HG03280 (cell line): ENCODE results near the gene SPPL3.

Experiments used
- ATAC-seq: cut with Tn5 transposase; IDR thresholded peaks from one replicate; pipeline ENCODE4 v1.9.1; 2021; ENCODE audit warnings: mild to moderate bottlenecking, moderate library complexity; ENCODE audit not compliant: unreplicated experiment

The SPPL3 gene

DNA sequence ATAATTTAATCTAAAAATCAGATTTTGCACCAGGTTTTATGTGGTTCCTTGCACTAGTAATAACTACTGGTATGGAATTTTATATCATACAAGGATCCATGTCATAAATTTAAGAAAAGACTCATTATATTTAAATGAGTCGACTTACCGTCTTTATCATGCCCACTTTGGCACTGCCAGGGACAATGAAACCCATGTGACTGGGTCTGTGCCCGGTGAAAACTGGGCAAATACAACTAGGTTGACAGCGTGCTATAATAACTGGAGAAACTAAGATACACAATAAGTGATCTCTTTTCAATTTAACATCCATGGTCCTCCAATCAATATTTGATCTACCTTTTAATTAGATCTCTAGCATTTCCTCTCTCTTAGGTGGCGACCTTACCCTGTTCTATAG, 114.0 kb downstream of the SPPL3 start:
- ATAC-seq, result no peak

DNA sequence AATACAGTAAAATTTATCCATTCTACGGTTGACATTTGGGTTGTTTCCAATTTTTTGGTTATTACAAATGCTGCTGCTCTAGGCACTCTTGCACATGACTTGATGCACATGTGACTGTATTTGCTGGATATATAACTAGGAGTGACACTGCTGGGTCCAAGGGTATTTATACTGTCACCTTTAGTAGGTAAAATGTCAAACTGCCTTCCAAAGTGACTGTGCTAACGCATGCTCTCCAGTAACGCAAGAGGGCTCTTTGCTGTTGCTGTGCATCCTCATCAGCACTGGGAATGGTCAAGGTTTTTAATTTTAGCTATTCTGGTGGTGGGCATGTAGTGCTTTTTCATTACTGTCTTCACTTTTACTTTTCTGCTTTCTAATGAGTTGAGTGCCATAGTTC, 116.3 kb downstream of the SPPL3 start:
- no peak for ATAC-seq

DNA sequence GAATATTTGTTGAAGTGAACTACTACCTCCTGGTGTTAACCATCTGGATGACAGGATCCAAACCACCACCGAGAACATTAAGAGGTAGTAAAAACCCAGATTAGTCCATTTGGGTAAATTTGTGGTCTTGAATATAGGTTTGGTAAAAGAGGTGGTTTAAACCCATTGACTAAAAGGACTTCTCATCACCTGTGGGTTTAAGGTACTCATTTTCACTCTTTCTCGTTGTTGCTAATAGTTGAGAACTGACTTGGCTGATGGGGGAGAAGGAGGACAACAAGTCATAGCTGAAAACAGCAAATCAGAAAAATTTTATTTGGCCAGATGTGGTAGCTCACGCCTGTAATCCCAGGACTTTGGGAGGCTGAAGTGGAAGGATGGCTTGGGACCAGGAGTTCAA, 119.4 kb downstream of the SPPL3 start:
- no peak for ATAC-seq

DNA sequence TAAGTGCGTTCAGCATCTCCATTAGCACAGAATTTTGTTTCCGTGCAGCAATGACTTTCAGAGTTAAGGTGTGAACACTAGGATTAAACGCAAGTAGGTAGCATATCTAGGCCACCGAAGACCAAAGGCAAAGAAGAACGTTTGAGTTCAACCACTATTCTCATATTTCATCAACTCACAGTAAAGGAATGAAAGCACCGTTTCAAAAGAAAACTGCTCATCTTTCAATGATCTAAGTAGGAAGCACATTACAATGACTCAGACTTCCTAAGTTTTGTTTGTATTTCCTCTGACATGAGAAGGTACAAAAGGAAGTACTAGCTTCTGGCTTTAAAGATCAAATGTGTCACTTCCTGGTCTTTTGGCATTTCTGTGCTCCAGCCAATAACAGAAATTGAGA, 121.0 kb downstream of the SPPL3 start:
- ATAC-seq, result no peak

DNA sequence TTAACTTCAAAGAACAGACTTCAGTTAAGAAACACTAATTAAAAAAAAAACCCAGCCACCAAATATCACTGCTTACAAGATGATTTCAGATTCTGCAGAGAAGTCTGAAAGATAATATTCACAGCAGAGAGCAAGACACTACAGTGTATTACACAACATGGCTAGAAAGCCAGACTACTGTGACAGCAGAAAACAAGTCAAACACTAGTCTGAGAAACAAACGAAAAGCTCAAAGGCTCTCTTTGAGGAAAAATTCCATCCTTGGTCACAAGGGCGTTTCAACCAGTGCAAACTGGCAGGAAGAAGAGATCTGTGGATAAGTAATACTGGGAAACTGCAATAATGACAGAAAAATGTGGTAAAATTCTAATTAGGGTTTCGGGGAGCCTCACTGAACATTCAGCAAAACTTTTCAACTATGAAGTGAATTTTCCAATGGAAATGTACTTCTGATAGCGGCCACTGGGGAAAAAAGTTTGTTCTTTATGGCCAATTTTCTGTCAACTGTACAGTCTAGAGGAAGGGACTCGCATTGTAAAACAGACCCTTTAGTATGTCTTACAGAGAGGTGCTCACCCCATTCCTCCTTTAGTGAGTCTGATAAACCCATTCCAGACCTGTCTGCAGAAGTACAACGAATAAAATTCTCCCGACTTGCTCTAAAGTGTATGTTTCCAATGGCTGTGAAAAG, 128.2 kb downstream of the SPPL3 start:
- ATAC-seq, result no peak

DNA sequence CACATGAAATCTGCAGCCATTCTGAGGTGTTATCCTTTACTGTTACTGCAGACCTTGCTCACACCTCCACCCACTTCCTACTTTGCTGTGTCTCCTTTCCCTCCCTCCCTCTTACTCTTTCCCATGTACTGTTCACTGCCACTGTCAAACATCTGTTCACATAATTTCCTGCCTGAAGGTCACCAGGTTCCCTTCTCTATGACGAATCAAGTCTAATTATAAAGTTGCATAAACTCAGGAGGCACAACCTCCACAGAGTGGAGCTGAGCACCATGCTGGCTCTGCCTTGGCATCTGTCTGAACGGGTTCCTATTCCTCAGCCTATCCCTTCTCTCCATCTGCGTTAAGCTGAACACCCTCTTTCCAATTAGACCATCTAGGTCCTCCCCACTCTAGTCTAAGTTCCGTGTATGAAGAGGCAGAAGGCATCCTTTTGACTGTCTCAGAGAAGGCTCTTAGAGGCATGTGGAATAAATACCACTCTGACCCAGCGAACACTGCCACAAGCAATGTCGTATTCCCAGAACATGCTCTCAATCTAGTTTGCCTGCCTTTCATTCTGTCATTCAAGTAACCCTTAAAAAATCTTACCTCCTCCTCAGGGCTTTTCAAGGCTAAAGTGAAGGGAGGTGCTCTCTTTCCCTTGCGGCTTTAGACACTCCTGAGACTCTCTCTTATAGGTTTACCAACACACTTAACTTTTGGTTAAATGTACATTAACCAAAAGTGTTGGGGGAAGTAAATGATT, 129.8 kb downstream of the SPPL3 start:
- ATAC-seq, result no peak

DNA sequence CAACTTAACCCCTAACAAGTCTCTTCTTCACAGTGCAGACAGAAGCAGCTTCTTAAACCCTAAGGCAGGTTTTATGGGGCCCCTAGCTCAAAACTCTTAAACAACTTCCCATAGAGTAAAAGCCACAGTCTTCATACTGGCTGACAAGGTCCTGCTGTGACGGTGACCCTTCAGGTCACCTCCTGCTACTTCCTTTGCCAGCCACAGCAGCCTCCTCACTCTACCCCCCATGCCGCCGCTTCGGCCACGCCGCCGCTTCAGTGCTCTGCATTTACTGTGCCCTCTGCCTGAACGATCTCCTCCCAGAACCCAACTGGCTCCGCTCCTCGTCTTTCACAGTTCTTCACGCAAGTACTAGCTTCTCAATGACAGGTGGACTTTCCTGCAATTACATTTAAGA, 133.1 kb downstream of the SPPL3 start:
- no peak for ATAC-seq

DNA sequence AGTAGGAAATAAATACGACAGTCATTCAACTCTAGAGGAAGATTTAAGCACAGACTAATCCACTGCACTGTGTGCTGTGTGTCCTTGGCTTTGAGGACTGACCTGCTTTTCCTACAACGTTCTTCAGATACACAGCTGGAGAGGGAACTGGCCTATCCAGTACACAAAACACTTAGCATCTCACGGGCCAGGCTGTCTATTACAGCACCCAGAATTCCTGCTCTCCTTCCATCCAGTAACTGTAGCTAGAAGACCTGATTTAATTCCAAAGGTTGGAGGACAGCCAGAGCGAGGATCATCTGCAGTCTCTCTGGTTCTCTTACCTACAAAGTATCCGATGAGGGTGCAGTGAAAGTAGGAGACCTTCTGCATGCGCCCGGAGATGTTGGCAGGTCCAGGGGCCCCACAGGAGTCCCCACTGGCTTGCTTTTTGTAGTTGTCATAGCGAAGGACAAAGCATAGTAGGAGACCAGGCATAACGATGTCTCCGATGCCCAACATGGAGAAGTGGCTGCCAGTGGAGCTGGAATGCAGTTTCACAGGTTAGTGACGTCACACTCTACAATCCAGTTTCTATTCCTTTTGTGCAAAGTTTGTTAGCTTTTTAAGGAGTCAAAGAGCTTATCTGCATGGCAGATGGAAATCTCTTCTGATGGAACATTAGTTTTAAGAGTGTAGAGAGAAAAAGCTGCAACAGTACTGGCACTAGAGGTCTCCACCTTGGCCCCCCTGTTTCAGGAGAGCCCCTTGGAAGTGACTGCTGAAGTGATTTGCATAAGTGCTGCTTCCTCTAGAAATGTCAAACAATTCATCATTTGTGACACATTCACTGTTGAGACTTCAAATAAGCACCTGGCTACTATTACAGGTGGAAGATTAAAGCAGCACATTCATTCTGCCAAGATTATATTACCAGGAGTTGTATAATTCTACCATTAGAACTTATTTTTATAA, 136.8 kb downstream of the SPPL3 start:
- no peak for ATAC-seq

DNA sequence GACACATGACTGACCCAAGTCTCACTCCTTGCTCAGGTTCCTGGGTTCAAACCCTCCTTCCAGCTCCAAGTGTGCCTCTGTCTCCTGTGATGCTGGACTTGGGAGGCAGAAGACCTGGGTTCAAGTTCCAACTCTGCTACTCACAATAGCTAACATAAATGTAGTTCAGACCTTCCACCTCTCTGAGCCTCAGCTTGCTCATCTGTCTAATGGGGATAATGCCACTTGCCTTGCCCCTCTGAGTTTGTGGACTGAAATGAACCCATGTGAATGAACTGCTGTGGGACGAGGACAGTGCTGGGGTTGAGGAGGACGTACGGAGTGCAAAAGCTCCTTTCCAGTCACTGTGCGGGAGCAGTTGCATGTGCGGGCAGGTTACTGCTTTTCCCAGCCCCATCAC, 137.6 kb downstream of the SPPL3 start:
- ATAC-seq, result no peak

DNA sequence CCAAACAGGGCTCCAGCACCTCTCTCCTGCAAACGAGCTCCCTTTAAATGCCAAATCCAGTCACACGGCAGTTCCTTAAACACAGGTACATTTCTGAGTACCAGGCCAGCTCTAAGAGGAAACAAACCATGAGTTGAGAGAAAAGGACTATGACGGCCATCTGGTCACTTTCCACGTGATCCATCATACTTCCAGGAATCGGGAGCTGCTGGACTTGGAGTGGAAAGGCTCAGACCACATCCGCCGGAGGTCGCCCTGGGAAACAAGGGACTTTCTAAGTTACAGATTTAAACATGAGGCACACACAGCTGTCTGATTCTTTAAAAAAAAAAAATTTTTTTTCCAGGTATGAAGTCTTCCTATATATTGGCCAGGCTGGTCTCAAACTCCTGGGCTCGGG, 139.3 kb downstream of the SPPL3 start:
- no peak for ATAC-seq

DNA sequence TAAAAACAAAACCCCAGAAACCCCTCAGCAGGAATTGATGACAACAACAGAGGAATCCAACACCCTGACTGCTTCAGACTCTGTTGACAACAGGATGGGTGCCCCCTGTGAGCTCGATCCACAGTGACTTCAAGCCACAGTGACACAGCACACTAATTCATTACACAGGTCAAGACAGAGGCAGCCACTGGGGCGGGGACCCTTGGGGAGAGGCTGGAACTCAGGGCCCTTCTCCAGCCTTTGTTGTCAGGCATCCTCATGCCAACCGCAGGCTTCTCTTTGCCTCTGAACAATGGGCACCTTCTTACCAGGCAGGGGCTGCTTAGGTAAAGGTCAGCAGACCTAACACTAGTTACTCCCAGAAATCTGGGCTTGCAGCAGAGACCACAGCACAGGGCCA, 140.9 kb downstream of the SPPL3 start:
- ATAC-seq, result no peak

DNA sequence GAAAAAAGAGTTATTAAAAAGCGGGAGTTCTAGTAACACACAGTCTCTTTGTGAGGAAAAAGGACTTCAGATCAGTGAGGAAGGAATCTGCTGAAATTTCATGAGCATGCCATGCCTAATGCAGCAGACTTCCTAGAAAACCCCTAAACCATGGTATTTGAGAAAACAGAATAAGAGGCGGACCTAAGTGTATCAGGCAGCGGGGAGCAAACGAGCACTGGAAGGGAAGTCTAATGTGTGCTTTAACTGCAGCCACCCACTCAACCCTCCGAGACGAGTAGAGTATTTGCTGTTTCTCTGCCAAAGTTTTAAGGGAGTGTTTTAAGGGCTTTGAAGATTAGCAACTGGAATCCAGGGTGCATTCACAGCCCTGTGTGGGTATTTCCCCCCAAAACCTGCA, 142.1 kb downstream of the SPPL3 start:
- ATAC-seq, result no peak

DNA sequence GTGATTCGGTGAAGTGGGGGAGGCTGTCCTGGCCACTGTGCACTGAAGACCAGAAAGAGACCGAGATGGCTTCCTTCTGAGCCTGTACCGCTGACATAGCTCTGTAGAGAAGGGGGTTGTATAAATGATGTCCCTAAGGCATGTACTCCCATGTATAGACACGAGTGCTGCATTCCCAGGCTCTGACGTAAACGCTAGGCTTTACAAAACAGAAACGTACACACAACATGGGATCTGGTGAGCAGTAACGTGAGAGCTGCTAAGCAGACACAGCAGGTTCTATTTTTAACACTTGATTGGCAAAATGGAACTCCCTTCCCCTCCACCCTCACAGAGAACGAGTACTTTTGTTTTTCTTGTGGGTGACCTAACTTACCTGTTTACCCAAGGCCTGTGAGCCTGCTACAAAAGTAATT, 142.6 kb downstream of the SPPL3 start:
- no peak for ATAC-seq

DNA sequence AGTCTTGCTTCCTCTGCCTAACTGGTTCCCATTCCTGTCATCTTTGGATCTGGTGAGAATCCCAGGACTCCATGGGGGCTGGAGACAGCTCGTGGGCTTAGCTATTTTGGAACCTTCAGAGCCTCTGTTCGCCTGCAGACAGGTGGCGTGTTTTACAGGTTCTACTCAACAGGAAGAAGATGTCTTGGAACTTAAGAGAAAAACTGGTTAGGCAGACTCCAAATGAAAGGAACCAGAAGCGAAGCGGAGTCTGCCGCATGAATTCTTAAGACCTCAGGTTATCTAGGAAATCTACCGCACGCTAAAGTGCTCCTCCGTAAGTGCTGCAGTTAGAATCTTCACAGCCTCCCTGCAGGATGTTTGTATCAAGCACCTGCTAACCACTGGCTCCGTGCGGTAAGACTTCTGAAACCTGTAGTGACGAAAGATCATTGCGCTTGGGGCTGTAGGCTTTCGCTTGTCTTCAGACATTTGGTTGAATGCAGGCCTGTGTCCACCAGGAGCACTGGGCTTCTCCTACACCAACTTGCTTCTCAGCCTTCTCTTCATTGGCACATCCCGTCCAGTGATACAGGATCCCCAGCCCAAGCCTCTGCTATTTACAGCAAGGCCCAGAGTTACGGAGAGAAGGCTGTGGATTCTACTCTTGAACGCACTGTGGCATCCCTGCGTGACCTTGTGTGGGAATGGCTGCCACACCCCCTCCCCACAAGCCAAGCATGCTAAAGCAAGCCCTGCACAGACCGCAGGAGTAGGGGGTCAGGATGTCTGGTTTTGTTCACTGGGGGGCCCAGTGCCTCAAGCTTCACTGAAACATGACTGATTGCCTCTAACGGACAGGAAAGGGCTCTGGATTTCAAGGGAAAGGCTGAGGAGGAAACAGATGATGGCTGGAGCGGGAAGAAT, 143.6 kb downstream of the SPPL3 start:
- no peak for ATAC-seq

DNA sequence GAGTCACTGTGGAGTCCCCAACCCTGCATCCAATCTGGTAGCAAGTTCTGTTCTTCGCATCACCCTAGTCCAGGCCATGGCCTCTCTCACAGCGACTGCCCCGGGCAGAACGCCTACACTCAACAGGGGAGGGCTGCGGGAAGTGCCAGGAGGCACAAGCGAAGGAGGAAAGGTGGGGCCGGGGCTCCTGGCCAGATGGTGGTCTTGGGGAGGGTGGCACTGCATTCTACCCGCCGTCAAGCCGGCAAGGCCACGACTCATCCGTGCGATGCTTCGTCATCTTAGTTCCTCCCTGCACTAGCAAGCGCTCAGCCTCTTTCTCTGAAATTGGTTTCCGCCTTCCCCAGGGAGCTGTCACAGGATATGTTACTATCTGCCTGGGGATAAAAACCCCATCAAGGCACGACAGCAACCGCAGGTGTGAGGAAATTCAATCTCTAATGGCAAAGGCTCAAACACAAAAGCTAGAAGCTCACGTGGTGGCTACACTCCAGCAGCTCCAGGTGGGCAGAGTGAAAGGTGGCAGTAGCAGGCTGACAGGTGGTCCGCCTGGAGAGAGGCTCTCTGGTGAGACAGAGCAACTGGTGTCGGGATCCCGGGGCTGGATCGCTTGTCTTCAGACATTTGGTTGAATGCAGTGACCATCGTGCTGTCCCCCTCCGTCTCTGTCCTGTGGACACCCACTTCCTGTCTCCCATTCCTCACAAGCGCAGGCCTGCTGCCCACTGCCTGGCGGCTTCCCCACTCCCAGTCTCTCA, 144.4 kb downstream of the SPPL3 start:
- ATAC-seq, result no peak

DNA sequence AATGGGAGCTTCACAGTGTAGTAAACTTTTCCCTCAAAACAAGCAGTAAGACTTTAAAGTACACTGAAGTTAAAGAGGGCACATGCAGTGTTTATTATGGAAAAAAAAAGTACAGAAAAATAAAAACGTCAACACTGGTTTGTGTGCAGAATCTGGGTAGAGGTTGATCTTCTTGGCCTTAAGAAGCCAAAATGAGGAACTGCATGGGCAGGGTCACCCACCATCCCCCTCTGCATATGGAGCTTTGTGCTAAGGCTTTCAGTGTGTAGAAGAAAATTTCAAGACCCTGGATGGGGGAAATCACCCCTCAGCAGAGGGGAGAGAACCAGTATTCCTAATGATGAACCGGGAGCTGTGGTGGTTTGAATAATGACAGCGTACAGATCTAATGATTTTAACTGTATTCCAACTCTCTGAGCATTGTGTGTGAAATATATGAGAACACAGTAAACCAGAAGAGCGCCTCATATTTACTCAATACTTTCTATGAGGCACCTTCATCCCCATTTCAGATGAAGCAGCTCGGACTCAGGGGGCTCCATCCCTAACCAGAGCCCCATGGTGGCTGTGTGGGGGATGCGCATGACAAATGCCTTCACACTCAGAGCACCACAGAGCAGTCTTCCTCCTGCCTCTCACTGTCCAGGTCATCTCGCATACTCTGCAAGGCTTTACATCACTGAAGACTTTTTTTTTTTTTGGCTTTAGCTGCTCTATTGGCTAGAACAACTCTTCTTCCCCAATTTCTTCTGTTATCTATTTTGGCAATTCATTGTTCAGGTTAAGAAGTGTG, 145.2 kb downstream of the SPPL3 start:
- ATAC-seq, result no peak

DNA sequence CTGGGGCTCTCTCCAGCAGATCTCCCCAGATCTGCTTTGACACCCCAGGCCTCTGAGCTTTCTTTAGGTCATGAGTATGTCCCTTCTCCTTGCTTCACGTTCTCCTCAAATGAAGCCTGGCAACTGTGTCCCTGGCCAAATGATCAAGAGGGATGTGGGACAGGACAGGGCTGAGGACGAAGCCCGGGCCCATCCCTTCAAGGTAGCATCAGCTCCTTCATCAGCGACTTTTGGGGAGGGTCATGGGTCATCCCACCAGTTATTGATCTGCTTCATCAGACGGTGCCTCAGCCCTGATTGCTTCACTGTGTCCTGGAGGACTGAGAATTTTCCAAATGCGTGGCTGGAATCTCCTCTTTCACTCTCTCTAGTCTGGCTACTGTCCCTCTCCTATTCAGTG, 146.2 kb downstream of the SPPL3 start:
- no peak for ATAC-seq

DNA sequence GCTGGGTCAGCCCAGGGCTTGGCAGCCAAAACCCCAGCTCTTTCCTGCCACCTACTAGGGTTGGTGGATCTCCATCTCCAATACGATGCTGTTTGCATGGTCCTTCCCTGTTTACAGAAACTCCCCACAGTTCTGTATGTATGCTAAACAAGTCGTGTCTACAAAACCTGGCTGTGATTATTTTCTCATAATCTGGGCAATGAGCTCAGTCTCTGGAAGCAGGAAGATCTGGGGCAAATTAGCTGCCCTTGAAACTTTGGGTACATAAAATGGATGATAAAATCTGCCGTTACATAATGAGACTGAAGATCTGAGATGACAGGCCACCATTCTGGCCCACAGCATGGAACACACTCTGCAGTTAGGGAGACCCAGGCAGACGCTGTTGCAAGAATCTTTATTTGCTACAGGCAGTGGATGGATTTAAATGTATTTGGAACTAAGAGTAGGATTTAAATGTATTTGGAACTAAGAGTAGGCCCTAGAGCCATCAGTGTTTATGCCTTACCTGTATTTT, 146.9 kb downstream of the SPPL3 start:
- no peak for ATAC-seq

DNA sequence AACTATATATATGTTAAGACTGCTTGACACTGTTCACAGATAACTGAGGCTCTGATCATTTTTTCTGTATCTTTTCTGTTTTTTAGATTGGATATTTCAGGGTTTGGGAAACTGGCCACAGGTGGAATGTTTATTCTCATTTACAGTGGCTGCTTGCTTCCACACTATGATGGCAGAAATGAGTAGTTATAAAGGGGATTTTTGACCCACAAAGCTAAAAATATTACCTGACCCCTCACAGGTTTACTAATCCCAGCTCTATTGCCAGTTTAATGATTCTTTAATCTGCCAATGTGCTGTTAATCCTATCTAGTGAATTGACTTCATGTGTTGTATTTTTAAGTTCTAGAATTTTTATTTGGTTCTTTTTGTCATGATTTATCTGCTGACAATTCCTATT, 148.9 kb downstream of the SPPL3 start:
- no peak for ATAC-seq
